Naive thymus-derived CD4-positive, alpha-beta T cell (primary cell): ENCODE results near the gene ALOX12. TPM values are rescaled to one million over a fixed set of nuclear protein-coding genes. Genes with fewer than 3 reads are reported as not detected.
"Not testable (repeated sequence)": the region's sequence is repeated elsewhere in the genome, so short reads cannot be mapped to it uniquely, and the experiment has no call there.

ENCODE experiments used
- ATAC-seq: fragments of 150-1000 bp; cut with Tn5 transposase; 2 replicates; pipeline ENCODE4 v1.10.0; 2021; ENCODE audit warnings: mild to moderate bottlenecking, moderate library complexity
- CTCF ChIA-PET: fragments of 350-600 bp; sonication (Branson Sonifier 250); formaldehyde crosslinking; loops from one replicate; lab custom pipeline; 2021; ENCODE audit warnings: antibody characterized with exemption; lab: Charles Lee
- POLR2A ChIA-PET: fragments of 350-600 bp; sonication (Branson Sonifier 250); formaldehyde crosslinking; loops from one replicate; lab custom pipeline; 2021; ENCODE audit warnings: antibody characterized with exemption, inconsistent platforms; lab: Charles Lee
- DNase-seq, 9 donors: peaks; one replicate each; pipeline versions ENCODE4 v3.0.0 to v3.0.0-alpha.2; 2020 to 2022; ENCODE audit warnings: mixed read lengths in 1 of 9
- H3K27ac ChIP-seq: one replicate; pipeline ENCODE4 v1.7.0; 2013; ENCODE audit warnings: mild to moderate bottlenecking, low read depth, low read length, moderate library complexity
- H3K27me3 ChIP-seq, 2 donors: one replicate each; pipeline ENCODE4 v1.7.0; 2013; ENCODE audit warnings: low read length in 2 of 2, mild to moderate bottlenecking in 2 of 2, moderate library complexity in 2 of 2; ENCODE audit not compliant: control insufficient read depth in 2 of 2, insufficient read depth in 2 of 2
- H3K36me3 ChIP-seq, 3 experiments: 1 replicate in 2 of 3; 2 replicates in 1 of 3; pipeline ENCODE4 v1.7.0; 2013; ENCODE audit warnings: low read length in 3 of 3, mild to moderate bottlenecking in 3 of 3, moderate library complexity in 1 of 3; ENCODE audit not compliant: insufficient read depth in 3 of 3, control insufficient read depth in 2 of 3
- H3K4me1 ChIP-seq, 2 donors: one replicate each; pipeline ENCODE4 v1.7.0; 2013; ENCODE audit warnings: low read length in 2 of 2, mild to moderate bottlenecking in 2 of 2, moderate library complexity in 1 of 2; ENCODE audit not compliant: control insufficient read depth in 2 of 2, insufficient read depth in 2 of 2
- H3K4me3 ChIP-seq: 2 replicates; pipeline ENCODE4 v1.7.0; 2013; ENCODE audit warnings: mild to moderate bottlenecking, low read length
- H3K9me3 ChIP-seq, 3 experiments: 1 replicate in 2 of 3; 2 replicates in 1 of 3; pipeline ENCODE4 v1.7.0; 2013; ENCODE audit warnings: low read length in 3 of 3; ENCODE audit not compliant: control insufficient read depth in 2 of 3
- H3K27ac Mint-ChIP-seq, 9 donors: one replicate each; pipeline ENCODE4 v1.8.0; 2020 to 2022; ENCODE audit warnings: mixed read lengths in 9 of 9, mild to moderate bottlenecking in 8 of 9, moderate library complexity in 5 of 9, inconsistent platforms in 2 of 9
- H3K27me3 Mint-ChIP-seq, 5 donors: one replicate each; pipeline ENCODE4 v1.8.0; 2021 to 2022; ENCODE audit warnings: mixed read lengths in 5 of 5, mild to moderate bottlenecking in 1 of 5
- H3K36me3 Mint-ChIP-seq, 5 donors: one replicate each; pipeline ENCODE4 v1.8.0; 2020 to 2022; ENCODE audit warnings: mixed read lengths in 5 of 5, mild to moderate bottlenecking in 3 of 5, inconsistent platforms in 1 of 5
- H3K4me1 Mint-ChIP-seq, 7 donors: one replicate each; pipeline ENCODE4 v1.8.0; 2020 to 2022; ENCODE audit warnings: mixed read lengths in 7 of 7, mild to moderate bottlenecking in 3 of 7, inconsistent platforms in 1 of 7
- H3K4me3 Mint-ChIP-seq, 10 donors: one replicate each; pipeline ENCODE4 v1.8.0; 2020 to 2022; ENCODE audit warnings: mild to moderate bottlenecking in 10 of 10, mixed read lengths in 10 of 10, moderate library complexity in 6 of 10, inconsistent platforms in 2 of 10
- H3K9me3 Mint-ChIP-seq, 11 donors: one replicate each; pipeline ENCODE4 v1.8.0; 2020 to 2022; ENCODE audit warnings: mixed read lengths in 11 of 11, mild to moderate bottlenecking in 4 of 11, inconsistent platforms in 1 of 11, moderate library complexity in 1 of 11
- intact Hi-C, 2 donors: fragments of 100-400 bp; cut with micrococcal nuclease; formaldehyde crosslinking; loops; one replicate each; pipeline ENCODE4 v1.15.1; 2023
- polyA plus RNA-seq, 2 donors: library from polyadenylated mRNA; unstranded; fragments of 300-500 nt; fragmentation: Illumina TruSeq; gene quantifications; one replicate each; pipeline ENCODE4 v1.2.3, GENCODE V29; 2021
- total RNA-seq, 6 experiments: library from RNA in 5 of 6; stranded (reverse) in 5 of 6; gene quantifications; 1 replicate in 5 of 6; 2 replicates in 1 of 6; pipeline ENCODE4 v1.2.3 and lab custom pipeline; 2021 to 2026

ALOX12 gene
- total and polyA plus RNA-seq, 7 experiments from 2014 or later: 0.08 to 1.0 (median 0.48) TPM; not detected in 4

DNA sequence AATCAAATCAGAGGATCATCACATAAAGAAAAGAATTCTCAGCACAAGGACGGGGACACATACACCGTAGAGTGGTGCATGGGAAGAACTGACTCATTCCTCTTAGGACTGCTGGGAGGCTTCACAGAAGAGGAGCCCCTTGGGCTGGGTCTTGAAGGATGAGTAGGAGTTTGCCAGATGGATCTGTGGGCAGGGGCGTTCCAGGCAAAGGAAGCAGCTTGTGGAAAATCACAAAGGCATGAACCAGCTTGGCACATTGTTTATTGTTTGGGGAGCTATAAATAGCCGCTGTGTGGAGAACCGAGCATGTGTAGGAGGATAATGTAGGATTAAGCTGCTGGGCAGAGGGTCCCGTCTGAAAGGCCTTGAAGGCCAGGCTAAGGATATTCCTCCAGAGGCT, 53.1 kb downstream of the ALOX12 start:
- intact Hi-C loops: loop anchor here in 1 of 2 donors (5.0 to 10.0 kb wide), 3 partner anchors 37 to 786 kb away; partner anchors contain the start of genes KDM6B and RNASEK
- Mint-ChIP-seq H3K9me3 (no peaks in the 10 kb centered on the region), H3K36me3 (no peaks in the 10 kb centered on the region), H3K4me3 (no peak overlapping the region), H3K27me3 (peaks cover 0 to 20% (median 0%) of the 10 kb centered on the region in 5 donors), H3K4me1 (peaks cover 0 to 29% (median 21%) of the 10 kb centered on the region in 7 donors), H3K27ac (peak overlapping the region in 3 of 9 donors; percentile 33 to 58 (median 54))
- H3K4me1 ChIP-seq: peaks cover 12% of the 10 kb centered on the region in 2 donors
- no peaks in the 10 kb centered on the region for H3K36me3 ChIP-seq
- POLR2A ChIA-PET: interaction anchor here (1.0 to 1.2 kb wide), 2 partner anchors 11 to 13 kb away, joined by 3 to 4 read pairs; partner anchors contain the start of gene SLC16A13
- H3K27me3 ChIP-seq: no peaks in the 10 kb centered on the region
- no peak for DNase-seq
- no peak for ATAC-seq
- H3K27ac ChIP-seq: no peak overlapping the region
- CTCF ChIA-PET: interaction anchor here (0.9 to 6.3 kb wide), 4 partner anchors 9 to 136 kb away, joined by 3 to 47 read pairs (median 4); no protein-coding TSS in a partner anchor
- no peaks in the 10 kb centered on the region for H3K9me3 ChIP-seq
- no peak overlapping the region for H3K4me3 ChIP-seq

- H3K9me3 ChIP-seq, H3K27me3 Mint-ChIP-seq, ATAC-seq, H3K36me3 Mint-ChIP-seq, H3K27me3 ChIP-seq, H3K4me3 Mint-ChIP-seq, DNase-seq, H3K36me3 ChIP-seq, POLR2A ChIA-PET, H3K9me3 Mint-ChIP-seq, H3K4me3 ChIP-seq, intact Hi-C loops, H3K27ac ChIP-seq: not testable (repeated sequence)
- Mint-ChIP-seq H3K27ac (peak overlapping the region in 2 of 9 donors; percentile 12 to 19), H3K4me1 (peaks cover 0 to 22% (median 21%) of the 10 kb centered on the region in 7 donors)
- peaks cover 10 to 12% of the 10 kb centered on the region in 2 donors for H3K4me1 ChIP-seq
- CTCF ChIA-PET: interaction anchor here (0.6 to 6.3 kb wide), 3 partner anchors 40 to 90 kb away, joined by 5 to 47 read pairs (median 7); no protein-coding TSS in a partner anchor
Measured at GRCh38 chr17:7050583-7050982, 54.7 kb downstream of the ALOX12 start.

DNA sequence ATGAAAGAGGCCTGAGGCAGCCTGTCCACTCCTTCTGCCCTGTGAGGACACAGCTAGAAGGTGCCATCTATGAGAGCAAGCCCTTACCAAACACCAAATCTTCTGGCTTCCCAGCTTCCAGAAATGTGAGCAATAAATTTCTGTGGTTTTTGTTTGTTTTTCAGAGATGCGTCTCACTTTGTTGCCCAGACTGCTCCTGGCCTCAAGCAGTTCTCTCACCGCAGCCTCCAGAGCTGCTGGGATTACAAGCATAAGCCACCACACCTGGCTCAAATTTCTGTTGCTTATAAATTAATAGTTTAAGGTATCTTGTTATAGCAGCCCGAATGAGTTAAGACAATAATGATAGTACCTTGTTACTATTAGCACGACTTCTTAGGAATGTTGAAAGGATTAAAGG, 60.5 kb downstream of the ALOX12 start:
- POLR2A ChIA-PET: no interaction called here
- H3K36me3 Mint-ChIP-seq: no peaks in the 10 kb centered on the region
- no peak overlapping the region for H3K4me3 Mint-ChIP-seq
- no peaks in the 10 kb centered on the region for H3K9me3 Mint-ChIP-seq
- no peak overlapping the region for H3K4me3 ChIP-seq
- no peak overlapping the region for H3K27ac Mint-ChIP-seq
- ATAC-seq (no peak), DNase-seq (no peak)
- peaks cover 0 to 5% (median 0%) of the 10 kb centered on the region in 5 donors for H3K27me3 Mint-ChIP-seq
- no peaks in the 10 kb centered on the region for H3K36me3 ChIP-seq
- H3K4me1 ChIP-seq: no peaks in the 10 kb centered on the region
- CTCF ChIA-PET: interaction anchor here (0.7 to 1.7 kb wide), 2 partner anchors 80 to 96 kb away, joined by 3 to 5 read pairs; no protein-coding TSS in a partner anchor
- H3K27me3 ChIP-seq: no peaks in the 10 kb centered on the region
- peaks cover 0 to 9% (median 4%) of the 10 kb centered on the region in 7 donors for H3K4me1 Mint-ChIP-seq
- intact Hi-C loops: no loop called here
- H3K27ac ChIP-seq: no peak overlapping the region
- H3K9me3 ChIP-seq: no peaks in the 10 kb centered on the region

GRCh38 chr17:7058831-7059447, 63.1 kb downstream of the ALOX12 start:
- no peaks in the 10 kb centered on the region for H3K36me3 ChIP-seq
- Mint-ChIP-seq H3K27ac (peak overlapping the region in 1 of 9 donors; percentile 78), H3K4me3 (no peak overlapping the region), H3K36me3 (no peaks in the 10 kb centered on the region), H3K27me3 (peaks cover 0 to 11% (median 3%) of the 10 kb centered on the region in 5 donors), H3K4me1 (peaks cover 0 to 8% (median 4%) of the 10 kb centered on the region in 7 donors), H3K9me3 (no peaks in the 10 kb centered on the region)
- H3K4me1 ChIP-seq: no peaks in the 10 kb centered on the region
- DNase-seq (no peak), ATAC-seq (no peak)
- no peak overlapping the region for H3K27ac ChIP-seq
- H3K27me3 ChIP-seq: no peaks in the 10 kb centered on the region
- no peak overlapping the region for H3K4me3 ChIP-seq
- H3K9me3 ChIP-seq: no peaks in the 10 kb centered on the region
- CTCF ChIA-PET: interaction anchor here (0.7 to 1.1 kb wide), 3 partner anchors 13 to 129 kb away, joined by 3 to 6 read pairs (median 4); no protein-coding TSS in a partner anchor
- POLR2A ChIA-PET: no interaction called here
- intact Hi-C loops: no loop called here

Other genes starting within 250 kb of the ALOX12 start
- gene XAF1, start 240.0 kb upstream of the ALOX12 start, total RNA-seq: 100 to 1,000 TPM in 1 of 5 experiments, 10 to 100 TPM in 4; 36.3 to 475 (median 76.6) TPM
- gene XAF1, start 240.0 kb upstream of the ALOX12 start, polyA plus RNA-seq: 10 to 100 TPM; 28.1 to 53.4 TPM
- 1 to 10 TPM in 1 of 5 experiments, under 1 TPM in 4; 0.30 to 7.4 (median 0.66) TPM for gene FBXO39, start 219.8 kb upstream of the ALOX12 start, total RNA-seq
- under 1 TPM; 0.27 to 0.38 TPM for gene FBXO39, start 219.8 kb upstream of the ALOX12 start, polyA plus RNA-seq
- gene TEKT1, start 164.3 kb upstream of the ALOX12 start, total RNA-seq: not detected
- gene TEKT1, start 164.3 kb upstream of the ALOX12 start, polyA plus RNA-seq: not detected
- 100 to 1,000 TPM; 107 to 184 (median 140) TPM for gene RNASEK, start 16.6 kb downstream of the ALOX12 start, total RNA-seq
- gene RNASEK, start 16.6 kb downstream of the ALOX12 start, polyA plus RNA-seq: 100 to 1,000 TPM; 539 to 628 TPM
- under 1 TPM in 1 of 5 experiments, not detected in 4; 0.70 TPM for gene BCL6B, start 27.0 kb downstream of the ALOX12 start, total RNA-seq
- gene BCL6B, start 27.0 kb downstream of the ALOX12 start, polyA plus RNA-seq: not detected
- gene SLC16A13, start 40.0 kb downstream of the ALOX12 start, total RNA-seq: 10 to 100 TPM in 3 of 5 experiments, 1 to 10 TPM in 2; 3.4 to 20.9 (median 15.0) TPM
- 1 to 10 TPM; 1.8 to 3.5 TPM for gene SLC16A13, start 40.0 kb downstream of the ALOX12 start, polyA plus RNA-seq
- 1 to 10 TPM in 3 of 5 experiments, under 1 TPM in 2; 0.24 to 1.7 (median 1.4) TPM for gene SLC16A11, start 48.0 kb downstream of the ALOX12 start, total RNA-seq
- 1 to 10 TPM; 1.1 TPM for gene SLC16A11, start 48.0 kb downstream of the ALOX12 start, polyA plus RNA-seq
- gene CLEC10A, start 84.2 kb downstream of the ALOX12 start, total RNA-seq: 10 to 100 TPM in 1 of 5 experiments, 1 to 10 TPM in 3, not detected in 1; 1.4 to 10.6 (median 4.9) TPM
- gene CLEC10A, start 84.2 kb downstream of the ALOX12 start, polyA plus RNA-seq: not detected
- 10 to 100 TPM in 1 of 5 experiments, 1 to 10 TPM in 1, under 1 TPM in 1, not detected in 2; 0.27 to 15.0 (median 1.9) TPM for gene ASGR2, start 118.8 kb downstream of the ALOX12 start, total RNA-seq
- not detected for gene ASGR2, start 118.8 kb downstream of the ALOX12 start, polyA plus RNA-seq
- gene ASGR1, start 183.3 kb downstream of the ALOX12 start, total RNA-seq: 10 to 100 TPM in 1 of 5 experiments, 1 to 10 TPM in 1, under 1 TPM in 2, not detected in 1; 0.79 to 11.9 (median 1.3) TPM
- not detected for gene ASGR1, start 183.3 kb downstream of the ALOX12 start, polyA plus RNA-seq
- 10 to 100 TPM; 10.9 to 25.4 (median 16.5) TPM for gene DLG4, start 223.8 kb downstream of the ALOX12 start, total RNA-seq
- gene DLG4, start 223.8 kb downstream of the ALOX12 start, polyA plus RNA-seq: under 1 TPM; 0.26 to 0.83 TPM
- gene ACADVL, start 223.9 kb downstream of the ALOX12 start, total RNA-seq: 100 to 1,000 TPM; 287 to 390 (median 339) TPM
- 10 to 100 TPM; 75.3 to 88.4 TPM for gene ACADVL, start 223.9 kb downstream of the ALOX12 start, polyA plus RNA-seq
- 10 to 100 TPM; 51.2 to 91.5 (median 52.3) TPM for gene DVL2, start 238.5 kb downstream of the ALOX12 start, total RNA-seq
- gene DVL2, start 238.5 kb downstream of the ALOX12 start, polyA plus RNA-seq: 10 to 100 TPM; 15.1 to 31.1 TPM
- gene PHF23, start 243.4 kb downstream of the ALOX12 start, total RNA-seq: 10 to 100 TPM; 12.3 to 58.7 (median 55.2) TPM
- gene PHF23, start 243.4 kb downstream of the ALOX12 start, polyA plus RNA-seq: 10 to 100 TPM; 16.0 to 41.3 TPM
- gene GABARAP, start 246.4 kb downstream of the ALOX12 start, total RNA-seq: 100 to 1,000 TPM; 214 to 427 (median 286) TPM
- 100 to 1,000 TPM; 656 to 950 TPM for gene GABARAP, start 246.4 kb downstream of the ALOX12 start, polyA plus RNA-seq